OCI-M2 (cell line): ENCODE data around the gene VRTN.
"Not testable (repeated sequence)": the region's sequence is repeated elsewhere in the genome, so short reads cannot be mapped to it uniquely, and the experiment has no call there.

Experiments
- DNase-seq: peaks from one replicate; lab custom pipeline; 2025; ENCODE audit not compliant: unreplicated experiment; lab: John Stamatoyannopoulos, UW

Gene VRTN

GRCh38 chr14:74348241-74348734 lies at the start of gene VRTN:
VRTN (plus strand) TSS chr14:74348471; CDS start chr14:74356784, 8,313 bp downstream.
- no peak for DNase-seq

DNA sequence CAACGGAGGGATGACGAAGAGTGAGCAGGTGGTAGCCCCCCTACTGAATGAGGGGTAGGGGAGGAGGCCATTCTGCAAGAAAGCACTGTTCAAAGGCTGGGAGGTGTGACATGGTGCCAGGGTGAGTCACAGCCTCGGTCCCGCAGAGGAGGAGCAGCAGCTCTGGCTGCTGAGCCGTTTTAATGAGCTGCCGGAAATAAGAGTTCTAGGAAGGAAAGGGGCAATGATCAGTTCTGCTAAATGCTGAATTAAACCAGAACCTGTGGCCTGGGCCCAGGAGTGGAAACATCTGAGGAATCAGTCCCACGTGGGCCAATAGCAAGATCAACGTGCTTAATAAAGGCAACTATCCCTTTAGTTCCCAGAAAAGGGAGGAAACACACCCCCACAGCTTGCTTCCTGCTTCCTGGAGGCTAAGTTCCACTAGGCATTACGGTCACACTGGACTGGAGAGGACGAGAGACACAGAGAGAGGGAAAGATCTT lies 49.2 kb upstream of the VRTN start:
- no peak for DNase-seq

- no peak for DNase-seq
These were observed 46.6 kb upstream of the VRTN start for GRCh38 chr14:74301594-74302151.

GRCh38 chr14:74302152-74302628 lies 46.1 kb upstream of the VRTN start:
- DNase-seq = no peak

GRCh38 chr14:74302634-74303569 lies 45.4 kb upstream of the VRTN start, which contains the start of gene ABCD4:
ABCD4 (minus strand) TSS chr14:74302934; CDS start chr14:74302912, 22 bp downstream.
- DNase-seq = peak; percentile 82

DNA sequence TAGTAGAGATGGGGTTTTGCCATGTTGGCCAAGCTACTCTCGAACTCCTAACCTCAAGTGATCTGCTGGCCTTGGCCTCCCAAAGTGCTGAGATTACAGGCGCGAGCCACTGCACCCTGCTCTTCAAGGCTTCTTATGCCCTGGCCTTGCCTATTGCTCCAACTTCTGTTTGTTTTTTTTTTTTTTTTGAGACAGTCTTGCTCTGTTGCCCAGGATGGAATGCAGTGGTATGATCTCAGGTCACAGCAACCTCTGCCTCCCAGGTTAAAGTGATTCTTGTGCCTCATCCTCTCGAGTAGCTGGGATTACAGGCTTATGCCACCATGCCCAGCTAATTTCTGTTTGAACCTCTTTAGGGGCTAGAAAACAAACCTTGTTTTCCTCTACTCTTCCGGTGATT lies 39.6 kb upstream of the VRTN start:
- no peak for DNase-seq

GRCh38 chr14:74309125-74310022 lies 38.9 kb upstream of the VRTN start:
- no peak for DNase-seq

DNA sequence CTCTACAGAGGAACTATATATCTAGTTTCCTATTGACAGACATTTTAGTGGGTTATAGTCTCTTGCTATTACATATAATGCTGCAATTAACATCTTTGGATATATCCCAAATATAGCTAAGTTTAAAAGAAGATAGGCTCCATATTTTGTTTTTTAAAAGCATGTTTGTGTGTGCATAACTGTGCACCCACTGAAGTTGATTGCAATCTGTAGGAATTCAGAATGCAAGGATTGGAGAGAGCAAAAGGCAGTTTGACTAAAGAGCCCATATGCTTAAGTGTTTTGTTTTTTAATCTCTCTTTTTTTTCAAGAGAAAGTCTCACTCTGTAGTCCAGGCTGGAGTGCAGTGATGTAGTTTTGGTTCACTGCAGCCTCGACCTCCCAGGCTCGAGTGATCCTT lies 36.1 kb upstream of the VRTN start:
- DNase-seq = no peak

DNA sequence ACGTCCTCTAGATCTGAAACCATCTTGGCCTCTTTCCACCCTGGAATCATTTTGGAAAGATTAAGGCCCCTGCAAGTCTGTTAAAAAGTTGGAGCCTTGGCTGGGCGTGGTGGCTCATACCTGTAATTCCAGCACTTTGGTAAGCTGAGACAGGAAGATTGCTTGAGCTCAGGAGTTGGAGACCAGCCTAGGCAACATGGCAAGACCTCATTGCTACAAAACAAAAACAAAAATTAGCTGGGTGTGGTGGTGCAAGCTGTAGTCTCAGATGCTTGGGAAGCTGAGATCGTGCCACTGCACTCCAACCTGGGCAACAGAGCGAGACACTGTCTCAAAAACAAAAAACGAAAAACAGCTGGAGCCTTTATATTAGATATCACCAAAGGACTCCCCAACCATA lies 34.7 kb upstream of the VRTN start:
- DNase-seq = no peak

GRCh38 chr14:74314576-74314975 lies 33.7 kb upstream of the VRTN start:
- no peak for DNase-seq

DNA sequence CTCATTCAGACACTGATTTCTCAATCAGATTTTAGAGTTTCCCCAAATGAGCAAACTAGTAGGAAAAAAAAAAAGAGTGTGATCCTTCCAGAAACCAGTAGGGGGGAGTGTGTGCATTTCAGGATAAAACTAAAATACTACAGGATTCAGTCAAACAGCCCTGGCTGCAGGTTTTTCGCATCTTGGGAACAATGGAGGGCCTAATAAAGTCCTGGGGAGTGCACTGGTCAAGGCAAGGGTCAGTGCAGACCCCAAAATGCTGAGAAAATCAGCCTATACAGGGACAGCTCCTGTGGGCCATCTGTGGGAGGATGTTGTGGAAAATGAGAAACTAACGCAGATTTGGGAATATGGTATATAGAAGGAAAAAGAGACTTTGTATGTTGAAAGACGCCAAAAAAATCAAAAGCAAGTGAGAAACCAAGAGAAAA lies 23.3 kb upstream of the VRTN start:
- DNase-seq = peak; percentile 20

DNA sequence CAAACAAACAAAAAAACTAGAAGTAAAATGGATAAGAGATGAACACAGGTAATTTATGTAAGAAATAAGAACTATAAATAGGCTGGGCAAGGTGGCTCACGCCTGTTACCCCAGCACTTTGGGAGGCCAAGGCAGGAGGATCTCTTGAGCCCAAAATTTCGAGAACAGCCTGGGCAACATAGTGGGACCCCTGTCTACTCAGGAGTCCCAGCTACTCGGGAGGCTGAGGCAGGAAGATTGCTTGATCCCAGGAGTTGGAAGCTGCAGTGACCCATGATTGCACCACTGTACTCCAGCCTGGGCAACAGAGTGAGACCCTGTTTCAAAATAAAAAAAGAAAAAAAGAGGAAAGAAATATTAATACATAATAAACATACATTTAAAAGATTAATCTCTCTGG lies 22.8 kb upstream of the VRTN start:
- no peak for DNase-seq

- DNase-seq = no peak
These were observed 21.7 kb upstream of the VRTN start for GRCh38 chr14:74326369-74327152.

DNA sequence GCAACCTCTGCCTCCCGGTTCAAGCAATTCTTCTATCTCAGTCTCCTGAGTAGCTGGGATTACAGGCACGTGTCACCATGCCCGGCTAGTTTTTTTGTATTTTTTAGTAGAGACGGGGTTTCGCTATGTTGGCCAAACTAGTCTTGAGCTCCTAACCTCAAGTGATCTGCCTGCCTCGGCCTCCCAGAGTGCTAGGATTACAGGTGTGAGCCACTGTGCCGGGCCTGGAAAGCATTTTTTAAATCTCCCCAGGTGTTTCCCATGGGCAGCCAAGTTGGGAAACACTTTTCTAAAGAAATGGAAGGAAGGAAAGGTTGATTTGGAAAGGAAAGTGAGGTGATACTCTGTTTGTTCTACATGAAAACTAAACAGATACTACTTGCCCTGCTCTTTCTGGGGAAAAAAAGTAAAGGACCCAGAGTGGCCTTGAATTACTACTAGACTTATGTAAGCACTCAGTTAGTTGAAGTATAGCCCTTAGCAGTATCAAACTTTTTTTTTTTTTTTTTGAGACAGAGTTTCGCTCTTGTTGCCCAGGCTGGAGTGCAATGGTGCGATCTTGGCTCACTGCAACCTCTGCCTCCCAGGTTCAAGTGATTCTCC lies 18.2 kb upstream of the VRTN start:
- DNase-seq = not testable (repeated sequence)

- DNase-seq = no peak
These were observed 14.4 kb upstream of the VRTN start for GRCh38 chr14:74333909-74334308.

DNA sequence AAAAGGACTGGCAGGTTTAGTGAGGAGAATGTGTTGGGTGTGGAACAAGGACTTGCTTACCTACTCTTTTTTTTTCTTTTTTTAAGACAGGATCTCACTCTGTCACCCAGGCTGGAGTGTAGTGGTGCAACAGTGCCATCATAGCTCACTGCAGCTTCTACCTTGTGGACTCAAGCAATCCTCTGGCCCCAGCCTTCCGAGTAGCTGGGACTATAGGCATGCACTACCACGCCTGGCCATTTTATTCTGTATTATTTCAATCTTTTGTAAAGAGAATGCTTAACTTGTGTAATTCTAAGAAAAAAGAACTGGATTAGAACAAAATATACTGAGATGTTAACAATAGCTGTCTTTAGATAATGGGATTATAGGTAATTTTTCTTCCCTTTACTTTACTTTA lies 1.9 kb upstream of the VRTN start:
- DNase-seq = no peak

- no peak for DNase-seq
These were observed 1.0 kb upstream of the VRTN start for GRCh38 chr14:74347097-74347794.

- DNase-seq = no peak
These were observed 523 bp upstream of the VRTN start for GRCh38 chr14:74347795-74348100.

DNA sequence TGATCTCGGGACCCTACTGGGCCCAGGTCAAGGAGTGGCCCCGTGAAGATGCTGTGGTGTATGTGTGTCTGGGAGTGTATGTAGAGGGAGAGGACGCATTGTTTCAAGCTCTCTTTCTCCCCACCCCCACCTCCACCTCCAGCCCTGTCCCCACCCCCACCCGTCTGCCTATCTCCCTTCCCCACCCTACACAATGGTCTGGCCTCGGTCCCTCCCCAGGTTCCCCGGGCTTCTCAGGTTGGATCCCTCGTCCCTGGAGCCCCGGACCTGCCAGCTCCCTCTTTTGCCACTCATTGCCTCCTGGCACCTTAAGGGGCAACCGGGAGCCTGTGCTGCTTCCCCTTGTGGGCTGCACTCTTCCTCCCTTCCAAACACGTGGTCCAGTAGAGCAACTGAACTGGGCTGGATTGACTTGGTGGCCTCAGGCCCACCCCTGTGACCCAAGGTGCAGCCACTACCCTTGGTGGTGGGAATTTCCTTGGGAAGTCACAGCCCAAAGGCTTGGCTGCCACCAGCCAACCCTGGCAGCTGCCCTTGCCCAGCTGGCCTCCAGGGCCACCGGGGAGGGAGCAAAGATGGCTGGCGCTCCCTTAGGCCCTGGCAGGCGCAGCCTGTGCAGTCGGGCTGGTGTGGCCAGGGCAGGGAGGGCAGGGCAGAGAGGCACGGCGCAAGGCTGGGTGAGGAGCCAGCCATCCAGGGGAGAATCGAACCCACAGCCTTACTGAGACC lies 628 bp downstream of the VRTN start:
- DNase-seq = no peak
